ENCODE results near the gene MYRIP.

- TF ChIP-seq EZH2 (IDR thresholded peaks at IDR 0.05) = no peak
- TF ChIP-seq REST (IDR thresholded peaks at IDR 0.05; ENCODE audit: low read depth) = no peak
- no peak for TF ChIP-seq ATF3 (IDR thresholded peaks at IDR 0.05)
- no peak for TF ChIP-seq CTCF (IDR thresholded peaks at IDR 0.05 in 2 of 3, conservative IDR thresholded peaks at IDR 0.05 in 1 of 3; ENCODE audit: borderline replicate concordance in 1 of 3, insufficient read depth in 1 of 3, low read depth in 2 of 3, low read length in 2 of 3)
- TF ChIP-seq MAX (IDR thresholded peaks at IDR 0.05) = no peak
- no peak for TF ChIP-seq POLR2AphosphoS5 (IDR thresholded peaks at IDR 0.05; ENCODE audit: low read depth, low read length)
- TF ChIP-seq SIN3A (IDR thresholded peaks at IDR 0.05; ENCODE audit: low read depth) = no peak
- no peak for TF ChIP-seq POLR2A (IDR thresholded peaks at IDR 0.05; ENCODE audit: borderline replicate concordance, extremely low read depth, insufficient read depth, insufficient read length)
- TF ChIP-seq SP1 (IDR thresholded peaks at IDR 0.05; ENCODE audit: low read depth) = no peak
- TF ChIP-seq RAD21 (IDR thresholded peaks at IDR 0.05; ENCODE audit: low read depth) = no peak
- no peak for TF ChIP-seq YY1 (IDR thresholded peaks at IDR 0.05; ENCODE audit: extremely low read depth, insufficient replicate concordance, low read depth, low read length)
- TF ChIP-seq EZH2phosphoT487 (IDR thresholded peaks at IDR 0.05; ENCODE audit: borderline replicate concordance) = no peak
- TF ChIP-seq ZFX (IDR thresholded peaks at IDR 0.05) = no peak
- TF ChIP-seq ZBTB33 (IDR thresholded peaks at IDR 0.05; ENCODE audit: extremely low read depth, insufficient replicate concordance, low read length) = no peak
These were observed 170.6 kb downstream of the MYRIP start for GRCh38 chr3:39980058-39980457.

All from HCT116 (cell line).